Measurements from ENCODE around the gene FRAT1.

Gene FRAT1

GRCh38 chr10:97319671-97320479 lies 804 bp downstream of the FRAT1 start:
- no peak overlapping the region for H3K4me3 ChIP-seq (IDR thresholded peaks at IDR 0.05; ENCODE audit: insufficient read depth, low read depth, low read length)
- H3K9ac ChIP-seq = peak overlapping the region; percentile 58; the same call in 1 of the 2 replicates
- H3K27ac ChIP-seq = peak overlapping the region; percentile 58
- H4K20me1 ChIP-seq (ENCODE audit: insufficient read depth) = no peaks in the 10 kb centered on the region
- TF ChIP-seq CTCF (conservative IDR thresholded peaks at IDR 0.05; ENCODE audit: low read depth, low read length) = peak; percentile 23
- H2AFZ ChIP-seq (ENCODE audit: low read depth) = peak overlapping the region; percentile 74
- H3K4me1 ChIP-seq (ENCODE audit: low read depth, poor library complexity, severe bottlenecking) = peaks cover 15% of the 10 kb centered on the region
- H3K4me2 ChIP-seq = peak overlapping the region; percentile 99
- no peaks in the 10 kb centered on the region for H3K36me3 ChIP-seq (ENCODE audit: insufficient read depth)
- H3K27me3 ChIP-seq (ENCODE audit: insufficient read depth, low read depth) = no peaks in the 10 kb centered on the region
- no peaks in the 10 kb centered on the region for H3K79me2 ChIP-seq (ENCODE audit: insufficient read depth, low read depth)

GRCh38 chr10:97320480-97321031 lies 1.5 kb downstream of the FRAT1 start:
- Histone ChIP-seq H3K27me3 (ENCODE audit: insufficient read depth, low read depth) (no peaks in the 10 kb centered on the region), H2AFZ (ENCODE audit: low read depth) (peak overlapping the region; percentile 74), H4K20me1 (ENCODE audit: insufficient read depth) (no peaks in the 10 kb centered on the region)

GRCh38 chr10:97321032-97321803 lies 2.1 kb downstream of the FRAT1 start:
- H3K9ac ChIP-seq = peak overlapping the region; percentile 58; the same call in 1 of the 2 replicates
- no peaks in the 10 kb centered on the region for H3K27me3 ChIP-seq (ENCODE audit: insufficient read depth, low read depth)
- H3K27ac ChIP-seq = no peak overlapping the region; the same call in 1 of the 2 replicates
- H2AFZ ChIP-seq (ENCODE audit: low read depth) = peak overlapping the region; percentile 74
- H3K36me3 ChIP-seq (ENCODE audit: insufficient read depth) = no peaks in the 10 kb centered on the region
- TF ChIP-seq CTCF (conservative IDR thresholded peaks at IDR 0.05; ENCODE audit: low read depth, low read length) = no peak
- H3K79me2 ChIP-seq (ENCODE audit: insufficient read depth, low read depth) = no peaks in the 10 kb centered on the region
- peak overlapping the region; percentile 99 for H3K4me2 ChIP-seq
- no peaks in the 10 kb centered on the region for H4K20me1 ChIP-seq (ENCODE audit: insufficient read depth)
- no peak overlapping the region for H3K4me3 ChIP-seq (IDR thresholded peaks at IDR 0.05; ENCODE audit: insufficient read depth, low read depth, low read length)
- H3K4me1 ChIP-seq (ENCODE audit: low read depth, poor library complexity, severe bottlenecking) = peaks cover 15% of the 10 kb centered on the region

More at GRCh38 chr10:97320480-97321031, 1.5 kb downstream of the FRAT1 start:
- Histone ChIP-seq H3K9ac (peak overlapping the region; percentile 58), H3K27ac (peak overlapping the region; percentile 58), H3K4me1 (ENCODE audit: low read depth, poor library complexity, severe bottlenecking) (peaks cover 15% of the 10 kb centered on the region), H3K4me3 (IDR thresholded peaks at IDR 0.05; ENCODE audit: insufficient read depth, low read depth, low read length) (no peak overlapping the region), H3K4me2 (peak overlapping the region; percentile 99), H3K79me2 (ENCODE audit: insufficient read depth, low read depth) (no peaks in the 10 kb centered on the region), H3K36me3 (ENCODE audit: insufficient read depth) (no peaks in the 10 kb centered on the region)
- no peak; the same call in 1 of the 2 replicates for TF ChIP-seq CTCF (conservative IDR thresholded peaks at IDR 0.05; ENCODE audit: low read depth, low read length)

- Histone ChIP-seq H3K79me2 (ENCODE audit: insufficient read depth, low read depth) (no peaks in the 10 kb centered on the region), H2AFZ (ENCODE audit: low read depth) (no peak overlapping the region), H3K27ac (no peak overlapping the region), H3K4me3 (IDR thresholded peaks at IDR 0.05; ENCODE audit: insufficient read depth, low read depth, low read length) (no peak overlapping the region), H3K4me1 (ENCODE audit: low read depth, poor library complexity, severe bottlenecking) (peaks cover 15% of the 10 kb centered on the region), H3K36me3 (ENCODE audit: insufficient read depth) (no peaks in the 10 kb centered on the region), H3K9ac (no peak overlapping the region), H3K27me3 (ENCODE audit: insufficient read depth, low read depth) (no peaks in the 10 kb centered on the region), H3K4me2 (peak overlapping the region; percentile 99; the same call in 1 of the 2 replicates), H4K20me1 (ENCODE audit: insufficient read depth) (no peaks in the 10 kb centered on the region)
- no peak for TF ChIP-seq CTCF (conservative IDR thresholded peaks at IDR 0.05; ENCODE audit: low read depth, low read length)
Measured at GRCh38 chr10:97321804-97322190, 2.7 kb downstream of the FRAT1 start.
